Measurements from ENCODE around the gene MAGEA9B. TPM values are rescaled to one million over a fixed set of nuclear protein-coding genes. Genes with fewer than 3 reads are reported as not detected.
"Not testable (repeated sequence)": the region's sequence is repeated elsewhere in the genome, so short reads cannot be mapped to it uniquely, and the experiment has no call there.

The MAGEA9B gene
- total RNA-seq, 1 donor from 2014 or later = not detected

DNA sequence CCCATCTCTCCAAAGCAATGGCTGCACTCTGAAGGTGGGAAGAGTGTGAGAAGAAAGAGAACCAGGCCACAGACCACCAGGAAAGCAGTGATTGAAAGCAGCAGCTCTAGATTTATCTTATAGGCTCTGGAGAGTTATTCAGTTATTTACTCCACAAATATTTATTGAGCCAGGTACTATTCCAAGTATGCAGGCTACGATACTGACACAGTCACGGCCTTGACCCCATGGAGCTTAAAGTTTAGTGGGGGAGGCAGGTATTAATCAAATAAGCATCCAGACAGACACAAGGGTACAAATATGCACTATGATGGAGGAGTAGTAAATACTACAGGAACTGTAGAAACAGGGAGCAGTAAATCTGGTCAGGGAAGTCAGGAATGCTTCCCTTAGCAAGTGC, 41.5 kb upstream of the MAGEA9B start:
- Mint-ChIP-seq H3K4me3 (ENCODE audit: unreplicated experiment) (no peak overlapping the region), H3K36me3 (ENCODE audit: unreplicated experiment) (no peaks in the 10 kb centered on the region), H3K4me1 (ENCODE audit: low read depth, unreplicated experiment) (peaks cover 12% of the 10 kb centered on the region), H3K27ac (ENCODE audit: unreplicated experiment) (no peak overlapping the region), H3K9me3 (ENCODE audit: unreplicated experiment) (peaks cover 10% of the 10 kb centered on the region), H3K27me3 (ENCODE audit: unreplicated experiment) (peaks cover 6% of the 10 kb centered on the region)
- DNase-seq = no peak
- TF ChIP-seq, protein P1, sequence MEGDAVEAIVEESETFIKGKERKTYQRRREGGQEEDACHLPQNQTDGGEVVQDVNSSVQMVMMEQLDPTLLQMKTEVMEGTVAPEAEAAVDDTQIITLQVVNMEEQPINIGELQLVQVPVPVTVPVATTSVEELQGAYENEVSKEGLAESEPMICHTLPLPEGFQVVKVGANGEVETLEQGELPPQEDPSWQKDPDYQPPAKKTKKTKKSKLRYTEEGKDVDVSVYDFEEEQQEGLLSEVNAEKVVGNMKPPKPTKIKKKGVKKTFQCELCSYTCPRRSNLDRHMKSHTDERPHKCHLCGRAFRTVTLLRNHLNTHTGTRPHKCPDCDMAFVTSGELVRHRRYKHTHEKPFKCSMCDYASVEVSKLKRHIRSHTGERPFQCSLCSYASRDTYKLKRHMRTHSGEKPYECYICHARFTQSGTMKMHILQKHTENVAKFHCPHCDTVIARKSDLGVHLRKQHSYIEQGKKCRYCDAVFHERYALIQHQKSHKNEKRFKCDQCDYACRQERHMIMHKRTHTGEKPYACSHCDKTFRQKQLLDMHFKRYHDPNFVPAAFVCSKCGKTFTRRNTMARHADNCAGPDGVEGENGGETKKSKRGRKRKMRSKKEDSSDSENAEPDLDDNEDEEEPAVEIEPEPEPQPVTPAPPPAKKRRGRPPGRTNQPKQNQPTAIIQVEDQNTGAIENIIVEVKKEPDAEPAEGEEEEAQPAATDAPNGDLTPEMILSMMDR (IDR thresholded peaks at IDR 0.05; ENCODE audit: partially characterized antibody, unreplicated experiment) = no peak

DNA sequence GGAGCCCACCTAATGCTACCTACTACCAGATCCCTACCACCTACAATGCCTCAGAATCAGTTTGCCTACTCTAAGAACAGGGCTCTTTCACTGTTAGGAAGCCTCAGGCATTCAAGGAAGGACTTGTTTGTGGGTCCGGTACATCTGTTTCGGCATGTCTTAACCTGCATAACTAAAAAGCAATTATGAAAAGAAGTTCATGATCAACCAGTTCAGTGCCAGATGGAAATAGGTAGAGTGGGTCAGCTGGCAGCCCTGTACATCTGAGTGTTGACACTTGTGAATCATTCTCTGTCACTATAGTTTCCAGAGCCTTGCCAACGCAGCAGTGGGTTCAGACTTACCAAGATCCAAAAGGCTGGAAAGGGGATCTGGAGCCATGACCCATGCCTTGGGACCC, 41.0 kb upstream of the MAGEA9B start:
- Mint-ChIP-seq H3K36me3 (ENCODE audit: unreplicated experiment) (no peaks in the 10 kb centered on the region), H3K4me1 (ENCODE audit: low read depth, unreplicated experiment) (peaks cover 12% of the 10 kb centered on the region), H3K9me3 (ENCODE audit: unreplicated experiment) (peaks cover 10% of the 10 kb centered on the region), H3K27me3 (ENCODE audit: unreplicated experiment) (peaks cover 6% of the 10 kb centered on the region), H3K27ac (ENCODE audit: unreplicated experiment) (no peak overlapping the region), H3K4me3 (ENCODE audit: unreplicated experiment) (no peak overlapping the region)
- no peak for DNase-seq
- TF ChIP-seq, protein P1 (IDR thresholded peaks at IDR 0.05; ENCODE audit: partially characterized antibody, unreplicated experiment) = no peak

DNA sequence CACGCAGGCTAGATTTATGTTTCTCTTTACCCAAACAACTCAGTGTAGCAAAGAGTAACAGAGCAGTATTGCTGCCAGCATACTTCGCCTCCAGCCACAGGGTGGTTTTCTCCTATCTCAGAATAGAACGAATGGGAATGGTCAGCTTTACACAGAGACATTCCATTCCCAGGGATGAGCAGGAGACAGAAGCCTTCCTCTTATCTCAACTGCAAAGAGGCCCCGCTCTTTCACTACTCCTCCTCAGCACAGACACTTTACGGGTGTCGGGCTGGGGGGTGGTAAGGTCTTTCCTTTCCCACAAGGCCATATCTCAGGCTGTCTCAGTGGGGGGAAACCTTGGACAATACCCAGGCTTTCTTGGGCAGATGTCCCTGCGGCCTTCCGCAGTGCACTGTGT, 39.6 kb upstream of the MAGEA9B start:
- not testable (repeated sequence) for DNase-seq; H3K27me3 Mint-ChIP-seq (ENCODE audit: unreplicated experiment); H3K4me3 Mint-ChIP-seq (ENCODE audit: unreplicated experiment); H3K36me3 Mint-ChIP-seq (ENCODE audit: unreplicated experiment); H3K9me3 Mint-ChIP-seq (ENCODE audit: unreplicated experiment); H3K27ac Mint-ChIP-seq (ENCODE audit: unreplicated experiment); H3K4me1 Mint-ChIP-seq (ENCODE audit: low read depth, unreplicated experiment)

DNA sequence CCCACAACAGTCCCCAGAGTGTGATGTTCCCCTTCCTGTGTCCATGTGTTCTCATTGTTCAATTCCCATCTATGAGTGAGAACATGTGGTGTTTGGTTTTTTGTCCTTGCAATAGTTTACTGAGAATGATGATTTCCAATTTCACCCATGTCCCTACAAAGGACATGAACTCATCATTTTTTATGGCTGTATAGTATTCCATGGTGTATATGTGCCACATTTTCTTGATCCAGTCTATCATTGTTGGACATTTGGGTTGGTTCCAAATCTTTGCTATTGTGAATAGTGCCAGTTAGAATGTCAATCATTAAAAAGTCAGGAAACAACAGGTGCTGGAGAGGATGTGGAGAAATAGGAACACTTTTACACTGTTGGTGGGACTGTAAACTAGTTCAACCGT, 32.4 kb upstream of the MAGEA9B start:
- not testable (repeated sequence) for H3K36me3 Mint-ChIP-seq (ENCODE audit: unreplicated experiment); H3K9me3 Mint-ChIP-seq (ENCODE audit: unreplicated experiment); H3K4me1 Mint-ChIP-seq (ENCODE audit: low read depth, unreplicated experiment); H3K27ac Mint-ChIP-seq (ENCODE audit: unreplicated experiment); DNase-seq; H3K27me3 Mint-ChIP-seq (ENCODE audit: unreplicated experiment); H3K4me3 Mint-ChIP-seq (ENCODE audit: unreplicated experiment)

DNA sequence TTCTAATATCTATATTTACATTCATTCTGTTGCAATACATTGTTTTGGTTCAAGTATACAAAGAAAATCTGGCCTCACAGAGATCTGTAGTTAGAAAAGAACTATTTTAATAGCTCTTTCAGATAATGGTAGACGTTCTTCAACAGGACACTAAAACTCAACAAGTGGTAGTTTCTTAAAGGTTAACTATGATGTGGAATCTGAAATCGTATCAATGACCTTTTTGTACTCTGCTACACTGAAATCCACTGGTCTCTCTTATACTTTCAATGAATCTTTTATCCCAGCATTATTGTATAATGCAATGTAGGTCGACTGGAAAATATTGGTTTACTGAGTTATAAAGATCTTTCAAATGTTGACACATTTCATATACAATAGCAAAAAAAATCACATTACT, 31.6 kb upstream of the MAGEA9B start:
- DNase-seq = no peak
- TF ChIP-seq, protein P1 (IDR thresholded peaks at IDR 0.05; ENCODE audit: partially characterized antibody, unreplicated experiment) = no peak
- Mint-ChIP-seq H3K36me3 (ENCODE audit: unreplicated experiment) (no peaks in the 10 kb centered on the region), H3K4me1 (ENCODE audit: low read depth, unreplicated experiment) (peaks cover 9% of the 10 kb centered on the region), H3K27ac (ENCODE audit: unreplicated experiment) (no peak overlapping the region), H3K9me3 (ENCODE audit: unreplicated experiment) (no peaks in the 10 kb centered on the region), H3K4me3 (ENCODE audit: unreplicated experiment) (no peak overlapping the region), H3K27me3 (ENCODE audit: unreplicated experiment) (no peaks in the 10 kb centered on the region)

DNA sequence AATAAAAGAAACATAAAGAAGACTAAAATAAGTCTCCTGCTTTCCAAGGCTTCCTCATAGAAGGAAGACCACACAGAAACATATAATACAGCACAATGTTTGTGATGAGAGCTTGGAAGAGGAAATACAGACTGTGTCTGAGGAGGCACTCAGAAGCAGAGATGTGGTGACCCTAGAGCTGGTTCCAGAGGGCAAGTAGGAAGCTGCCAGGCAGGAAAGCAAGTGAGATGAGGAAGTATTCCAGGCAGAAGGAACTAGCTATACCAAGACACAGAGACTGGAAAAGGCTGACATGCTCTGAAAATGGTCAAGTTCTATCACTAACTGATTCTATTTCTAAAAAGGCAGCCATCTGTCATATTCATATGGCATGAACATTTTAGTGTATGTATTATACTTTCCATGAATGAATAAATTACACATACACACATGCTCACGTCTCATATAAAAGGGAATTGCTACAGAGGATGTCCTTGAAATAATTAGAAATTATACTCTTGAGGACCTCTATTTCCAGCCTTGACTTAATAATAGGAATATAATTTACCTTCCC, 24.4 kb upstream of the MAGEA9B start:
- DNase-seq = no peak
- TF ChIP-seq, protein P1 (IDR thresholded peaks at IDR 0.05; ENCODE audit: partially characterized antibody, unreplicated experiment) = no peak
- Mint-ChIP-seq H3K27me3 (ENCODE audit: unreplicated experiment) (no peaks in the 10 kb centered on the region), H3K36me3 (ENCODE audit: unreplicated experiment) (no peaks in the 10 kb centered on the region), H3K4me3 (ENCODE audit: unreplicated experiment) (no peak overlapping the region), H3K9me3 (ENCODE audit: unreplicated experiment) (no peaks in the 10 kb centered on the region), H3K27ac (ENCODE audit: unreplicated experiment) (no peak overlapping the region), H3K4me1 (ENCODE audit: low read depth, unreplicated experiment) (peaks cover 9% of the 10 kb centered on the region)
